Memory B cell (primary cell): ENCODE data around the gene SRF.
A peak's percentile ranks its signal among the peaks of the same experiment; 100 is the strongest.

ENCODE experiments used
- ATAC-seq: fragments of 150-1000 bp; cut with Tn5 transposase; 2 replicates; pipeline ENCODE4 v1.10.0; 2021; ENCODE audit warnings: low read depth, mild to moderate bottlenecking, moderate library complexity
- DNase-seq, 2 donors: peaks; one replicate each; pipeline ENCODE4 v3.0.0; 2022; ENCODE audit warnings: low spot score in 2 of 2
- H3K27ac Mint-ChIP-seq: one replicate; pipeline ENCODE4 v1.8.0; 2022; ENCODE audit warnings: mild to moderate bottlenecking, moderate library complexity, mixed read lengths
- H3K27me3 Mint-ChIP-seq: one replicate; pipeline ENCODE4 v1.8.0; 2022; ENCODE audit warnings: mixed read lengths
- H3K36me3 Mint-ChIP-seq: one replicate; pipeline ENCODE4 v1.8.0; 2022; ENCODE audit warnings: mild to moderate bottlenecking, mixed read lengths
- H3K4me1 Mint-ChIP-seq: one replicate; pipeline ENCODE4 v1.8.0; 2022; ENCODE audit warnings: mixed read lengths
- H3K4me3 Mint-ChIP-seq: one replicate; pipeline ENCODE4 v1.8.0; 2022; ENCODE audit warnings: mild to moderate bottlenecking, moderate library complexity, mixed read lengths
- H3K9me3 Mint-ChIP-seq: one replicate; pipeline ENCODE4 v1.8.0; 2022; ENCODE audit warnings: mixed read lengths

The SRF gene

GRCh38 chr6:43184268-43184985, 13.4 kb downstream of the SRF start:
- Mint-ChIP-seq H3K4me3 (peak overlapping the region; percentile 21), H3K4me1 (peaks cover 41% of the 10 kb centered on the region), H3K27me3 (no peaks in the 10 kb centered on the region), H3K27ac (no peak overlapping the region), H3K9me3 (no peaks in the 10 kb centered on the region), H3K36me3 (peaks cover 23% of the 10 kb centered on the region)
- no peak for DNase-seq
- ATAC-seq: no peak

- Mint-ChIP-seq H3K27me3 (no peaks in the 10 kb centered on the region), H3K4me3 (no peak overlapping the region), H3K9me3 (no peaks in the 10 kb centered on the region), H3K27ac (no peak overlapping the region), H3K4me1 (peaks cover 43% of the 10 kb centered on the region), H3K36me3 (peaks cover 21% of the 10 kb centered on the region)
- no peak for ATAC-seq
- DNase-seq: no peak
These were observed 14.4 kb downstream of the SRF start for GRCh38 chr6:43185391-43185985.

DNA sequence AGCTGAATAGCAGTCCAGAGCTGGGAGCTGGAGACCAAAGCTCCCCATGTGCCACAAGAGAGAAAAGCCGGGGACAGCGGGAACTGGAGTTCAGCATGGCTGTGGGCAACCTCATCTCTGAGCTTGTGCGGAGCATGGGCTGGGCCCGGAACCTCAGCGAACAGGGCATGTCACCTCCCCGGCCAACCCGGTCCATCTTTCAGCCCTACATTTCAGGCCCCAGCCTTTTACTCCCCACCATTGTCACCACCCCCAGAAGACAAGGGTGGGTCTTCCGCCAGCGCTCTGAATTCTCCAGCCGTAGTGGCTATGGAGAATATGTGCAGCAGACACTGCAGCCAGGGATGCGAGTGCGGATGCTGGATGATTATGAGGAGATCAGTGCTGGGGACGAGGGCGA, 14.9 kb downstream of the SRF start:
- no peak for DNase-seq
- ATAC-seq: no peak
- peaks cover 22% of the 10 kb centered on the region for H3K36me3 Mint-ChIP-seq
- no peak overlapping the region for H3K4me3 Mint-ChIP-seq
- H3K27me3 Mint-ChIP-seq: no peaks in the 10 kb centered on the region
- peaks cover 46% of the 10 kb centered on the region for H3K4me1 Mint-ChIP-seq
- no peak overlapping the region for H3K27ac Mint-ChIP-seq
- no peaks in the 10 kb centered on the region for H3K9me3 Mint-ChIP-seq

- H3K36me3 Mint-ChIP-seq: peaks cover 23% of the 10 kb centered on the region
- H3K4me3 Mint-ChIP-seq: no peak overlapping the region
- ATAC-seq (no peak), DNase-seq (no peak)
- H3K27ac Mint-ChIP-seq: no peak overlapping the region
- H3K4me1 Mint-ChIP-seq: peaks cover 42% of the 10 kb centered on the region
- H3K9me3 Mint-ChIP-seq: no peaks in the 10 kb centered on the region
- no peaks in the 10 kb centered on the region for H3K27me3 Mint-ChIP-seq
These were observed 15.6 kb downstream of the SRF start for GRCh38 chr6:43186706-43187105.

DNA sequence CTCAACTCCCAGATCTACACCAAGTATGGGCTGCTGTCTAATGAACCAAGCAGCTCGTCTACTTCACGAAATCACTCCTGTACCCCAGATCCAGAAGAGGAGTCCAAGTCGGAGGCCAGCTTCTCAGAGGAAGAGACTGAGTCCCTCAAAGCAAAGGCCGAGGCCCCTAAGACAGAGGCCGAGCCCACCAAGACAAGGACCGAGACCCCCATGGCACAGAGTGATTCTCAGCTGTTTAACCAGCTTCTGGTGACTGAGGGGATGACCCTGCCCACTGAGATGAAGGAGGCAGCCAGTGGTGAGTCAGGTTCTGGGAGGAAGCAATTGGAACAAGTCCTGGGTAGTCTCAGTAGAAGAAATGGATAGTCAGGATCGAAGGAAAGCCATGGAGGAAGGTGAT, 16.8 kb downstream of the SRF start:
- DNase-seq (no peak), ATAC-seq (no peak)
- peaks cover 26% of the 10 kb centered on the region for H3K36me3 Mint-ChIP-seq
- no peak overlapping the region for H3K4me3 Mint-ChIP-seq
- no peaks in the 10 kb centered on the region for H3K9me3 Mint-ChIP-seq
- H3K27me3 Mint-ChIP-seq: no peaks in the 10 kb centered on the region
- no peak overlapping the region for H3K27ac Mint-ChIP-seq
- peaks cover 33% of the 10 kb centered on the region for H3K4me1 Mint-ChIP-seq

GRCh38 chr6:43188426-43188825, 17.4 kb downstream of the SRF start:
- no peak overlapping the region for H3K27ac Mint-ChIP-seq
- peaks cover 29% of the 10 kb centered on the region for H3K4me1 Mint-ChIP-seq
- H3K4me3 Mint-ChIP-seq: no peak overlapping the region

GRCh38 chr6:43189776-43190304, 18.8 kb downstream of the SRF start:
- Mint-ChIP-seq H3K4me1 (peaks cover 19% of the 10 kb centered on the region), H3K27ac (peak overlapping the region; percentile 42)

More at GRCh38 chr6:43188426-43188825, 17.4 kb downstream of the SRF start:
- Mint-ChIP-seq H3K9me3 (no peaks in the 10 kb centered on the region), H3K36me3 (peaks cover 31% of the 10 kb centered on the region), H3K27me3 (no peaks in the 10 kb centered on the region)
- DNase-seq: no peak
- no peak for ATAC-seq

DNA sequence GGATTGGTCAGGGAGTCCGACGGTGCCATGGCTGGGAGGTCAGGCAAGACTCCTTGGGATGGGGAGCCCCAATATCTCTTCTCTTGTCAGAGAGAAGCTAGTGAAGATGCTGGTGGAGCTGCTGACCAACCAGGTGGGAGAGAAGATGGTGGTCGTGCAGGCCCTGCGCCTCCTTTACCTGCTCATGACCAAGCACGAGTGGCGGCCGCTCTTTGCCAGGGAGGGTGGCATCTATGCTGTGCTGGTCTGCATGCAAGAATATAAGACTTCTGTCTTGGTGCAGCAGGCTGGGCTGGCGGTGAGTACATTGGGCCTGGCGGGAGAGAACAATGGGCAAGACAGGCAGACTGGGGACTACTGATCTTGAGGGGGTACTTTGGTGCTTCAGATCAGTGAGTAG, 21.8 kb downstream of the SRF start:
- no peak overlapping the region for H3K4me3 Mint-ChIP-seq
- no peaks in the 10 kb centered on the region for H3K27me3 Mint-ChIP-seq
- DNase-seq: no peak
- H3K27ac Mint-ChIP-seq: no peak overlapping the region
- peaks cover 28% of the 10 kb centered on the region for H3K36me3 Mint-ChIP-seq
- H3K9me3 Mint-ChIP-seq: no peaks in the 10 kb centered on the region
- ATAC-seq: no peak
- peaks cover 10% of the 10 kb centered on the region for H3K4me1 Mint-ChIP-seq

More at GRCh38 chr6:43189776-43190304, 18.8 kb downstream of the SRF start:
- Mint-ChIP-seq H3K36me3 (peaks cover 28% of the 10 kb centered on the region), H3K4me3 (no peak overlapping the region), H3K27me3 (no peaks in the 10 kb centered on the region), H3K9me3 (no peaks in the 10 kb centered on the region)
- DNase-seq: no peak
- ATAC-seq: no peak

DNA sequence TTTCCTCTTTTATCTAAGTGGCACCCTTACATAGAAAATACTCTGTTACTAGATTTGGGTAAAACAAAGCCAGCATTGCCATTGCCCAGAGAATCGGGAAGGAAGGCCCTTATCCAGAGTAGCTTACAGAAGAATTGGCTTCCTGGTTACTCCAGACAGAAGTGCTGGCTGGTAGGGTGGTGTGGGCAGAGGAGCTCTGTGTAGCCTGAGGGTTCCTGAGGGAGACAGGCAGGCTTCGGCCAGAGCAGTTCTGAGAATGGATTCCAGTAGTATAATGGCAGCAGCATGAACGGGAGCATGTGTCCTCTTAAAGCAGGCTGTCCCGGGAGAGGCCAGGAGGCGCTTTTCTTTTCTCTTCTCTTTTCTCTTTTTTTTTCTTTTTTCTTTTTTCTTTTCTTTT, 22.9 kb downstream of the SRF start:
- DNase-seq (no peak), ATAC-seq (no peak)
- Mint-ChIP-seq H3K27ac (no peak overlapping the region), H3K4me3 (no peak overlapping the region), H3K27me3 (no peaks in the 10 kb centered on the region), H3K9me3 (no peaks in the 10 kb centered on the region), H3K4me1 (peaks cover 10% of the 10 kb centered on the region), H3K36me3 (peaks cover 25% of the 10 kb centered on the region)

- H3K4me3 Mint-ChIP-seq: no peak overlapping the region
- peaks cover 2% of the 10 kb centered on the region for H3K4me1 Mint-ChIP-seq
- H3K9me3 Mint-ChIP-seq: no peaks in the 10 kb centered on the region
- no peak overlapping the region for H3K27ac Mint-ChIP-seq
- ATAC-seq (no peak), DNase-seq (no peak)
- no peaks in the 10 kb centered on the region for H3K27me3 Mint-ChIP-seq
- H3K36me3 Mint-ChIP-seq: peaks cover 33% of the 10 kb centered on the region
These were observed 25.3 kb downstream of the SRF start for GRCh38 chr6:43196337-43196736.

GRCh38 chr6:43199912-43200311, 28.8 kb downstream of the SRF start:
- no peaks in the 10 kb centered on the region for H3K4me1 Mint-ChIP-seq
- no peak for DNase-seq
- no peak for ATAC-seq
- no peak overlapping the region for H3K4me3 Mint-ChIP-seq
- H3K27ac Mint-ChIP-seq: no peak overlapping the region
- no peaks in the 10 kb centered on the region for H3K9me3 Mint-ChIP-seq
- H3K36me3 Mint-ChIP-seq: peaks cover 26% of the 10 kb centered on the region
- no peaks in the 10 kb centered on the region for H3K27me3 Mint-ChIP-seq

DNA sequence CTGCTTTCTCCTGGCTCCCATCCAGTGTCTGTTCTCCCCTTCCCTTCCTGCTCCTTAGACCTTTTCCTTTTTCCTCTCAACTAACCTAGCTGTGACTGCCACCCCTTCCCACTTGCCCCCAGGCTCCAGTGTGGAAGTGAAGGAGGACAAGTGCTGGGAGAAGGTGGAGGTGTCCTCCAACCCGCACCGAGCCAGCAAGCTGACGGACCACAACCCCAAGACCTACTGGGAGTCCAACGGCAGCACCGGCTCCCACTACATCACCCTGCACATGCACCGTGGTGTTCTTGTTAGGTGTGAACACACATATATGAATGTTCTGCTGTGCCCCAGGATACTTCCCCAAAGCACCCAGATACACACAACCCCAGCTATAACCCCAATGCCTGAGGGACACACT, 29.5 kb downstream of the SRF start:
- Mint-ChIP-seq H3K27me3 (no peaks in the 10 kb centered on the region), H3K4me3 (no peak overlapping the region), H3K4me1 (no peaks in the 10 kb centered on the region), H3K36me3 (peaks cover 27% of the 10 kb centered on the region), H3K27ac (no peak overlapping the region), H3K9me3 (no peaks in the 10 kb centered on the region)
- DNase-seq (no peak), ATAC-seq (no peak)

DNA sequence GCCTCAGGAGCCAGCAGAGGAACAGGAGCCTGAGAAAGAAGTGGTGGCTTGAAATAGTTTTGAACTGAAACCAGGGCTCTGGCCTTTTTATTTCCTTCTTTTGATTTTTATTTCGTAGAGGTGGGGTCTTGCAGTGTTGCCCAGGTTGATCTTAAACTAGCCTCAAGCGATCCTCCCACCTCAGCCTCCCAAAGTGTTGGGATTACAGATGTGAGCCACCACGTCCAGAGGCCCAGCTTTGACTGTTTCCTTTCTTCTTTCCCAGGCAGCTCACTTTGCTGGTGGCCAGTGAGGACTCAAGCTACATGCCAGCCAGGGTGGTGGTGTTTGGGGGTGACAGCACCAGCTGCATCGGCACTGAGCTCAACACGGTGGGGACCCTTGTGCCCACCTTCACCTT, 31.4 kb downstream of the SRF start:
- H3K36me3 Mint-ChIP-seq: peaks cover 28% of the 10 kb centered on the region
- no peaks in the 10 kb centered on the region for H3K27me3 Mint-ChIP-seq

DNA sequence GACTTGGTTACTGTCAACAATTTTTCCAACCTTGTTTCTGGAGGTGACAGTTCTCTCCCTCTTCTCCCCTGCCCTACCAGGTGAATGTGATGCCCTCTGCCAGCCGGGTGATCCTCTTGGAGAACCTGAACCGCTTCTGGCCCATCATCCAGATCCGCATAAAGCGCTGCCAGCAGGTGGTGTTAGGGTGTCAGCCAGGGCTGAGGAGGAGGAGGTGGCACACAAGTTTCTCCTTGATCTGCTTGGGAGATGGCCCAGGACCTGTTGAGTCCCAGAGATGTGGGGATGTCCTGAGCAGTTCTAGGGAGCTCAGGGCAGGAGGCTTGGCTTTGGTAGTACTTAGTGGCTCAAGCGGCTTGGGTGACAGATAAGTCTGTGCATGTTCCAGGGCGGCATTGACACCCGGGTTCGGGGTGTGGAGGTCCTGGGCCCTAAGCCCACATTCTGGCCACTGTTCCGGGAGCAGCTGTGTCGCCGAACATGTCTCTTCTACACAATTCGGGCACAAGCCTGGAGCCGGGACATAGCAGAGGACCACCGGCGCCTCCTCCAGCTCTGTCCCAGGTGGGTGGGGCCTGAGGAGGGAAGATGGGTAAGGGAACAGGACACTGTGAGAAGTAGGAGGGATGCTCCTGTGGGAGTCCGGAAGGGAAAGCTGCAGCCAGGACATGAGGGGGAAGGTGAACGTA, 32.1 kb downstream of the SRF start:
- Mint-ChIP-seq H3K9me3 (no peaks in the 10 kb centered on the region), H3K27ac (no peak overlapping the region), H3K36me3 (peaks cover 28% of the 10 kb centered on the region), H3K4me1 (no peaks in the 10 kb centered on the region), H3K27me3 (no peaks in the 10 kb centered on the region), H3K4me3 (no peak overlapping the region)
- DNase-seq (no peak), ATAC-seq (no peak)

More for the DNA sequence above, 31.4 kb downstream of the SRF start:
- H3K4me1 Mint-ChIP-seq: no peaks in the 10 kb centered on the region
- H3K27ac Mint-ChIP-seq: no peak overlapping the region
- H3K4me3 Mint-ChIP-seq: no peak overlapping the region
- no peak for ATAC-seq
- no peak for DNase-seq
- no peaks in the 10 kb centered on the region for H3K9me3 Mint-ChIP-seq
